T-helper 1 cell treated with Interleukin-12 subunit alpha and Interleukin-12 subunit beta and Interleukin-4 antibody, amounts not matched to agents 30 ng/mL and 1 ng/mL, for 36 hours (primary cell): ENCODE results near the gene TNFAIP8L3. TPM values are rescaled to one million over a fixed set of nuclear protein-coding genes. Genes with fewer than 3 reads are reported as not detected.

Experiments
- intact Hi-C: fragments of 100-400 bp; cut with micrococcal nuclease; formaldehyde crosslinking; loops from one replicate; pipeline ENCODE4 v1.15.1; 2024
- total RNA-seq: library from RNA; stranded (reverse); gene quantifications from 2 replicates; pipeline ENCODE4 v1.2.3, GENCODE V29; 2022

Gene TNFAIP8L3
- total RNA-seq, 1 donor from 2014 or later: 0.17 TPM

GRCh38 chr15:51090753-51091152 is 4.0 kb downstream of the TNFAIP8L3 start:
- intact Hi-C loops: no loop called here

- intact Hi-C loops: no loop called here
Measured at GRCh38 chr15:51089699-51090453, 4.8 kb downstream of the TNFAIP8L3 start.

- intact Hi-C loops: no loop called here
Measured at GRCh38 chr15:51089041-51089440, 5.7 kb downstream of the TNFAIP8L3 start.

GRCh38 chr15:51088585-51088984 is 6.1 kb downstream of the TNFAIP8L3 start:
- intact Hi-C loops: no loop called here

- intact Hi-C loops: no loop called here
Measured at GRCh38 chr15:51087513-51087912, 7.2 kb downstream of the TNFAIP8L3 start.

- intact Hi-C loops: no loop called here
Measured at GRCh38 chr15:51086409-51086808, 8.3 kb downstream of the TNFAIP8L3 start.

GRCh38 chr15:51085764-51086163 is 8.9 kb downstream of the TNFAIP8L3 start:
- intact Hi-C loops: no loop called here

GRCh38 chr15:51083641-51084166 is 11.0 kb downstream of the TNFAIP8L3 start:
- intact Hi-C loops: no loop called here

GRCh38 chr15:51082246-51082645 is 12.5 kb downstream of the TNFAIP8L3 start:
- intact Hi-C loops: no loop called here

- intact Hi-C loops: no loop called here
Measured at GRCh38 chr15:51080286-51080685, 14.4 kb downstream of the TNFAIP8L3 start.

- intact Hi-C loops: no loop called here
Measured at GRCh38 chr15:51079226-51079625, 15.5 kb downstream of the TNFAIP8L3 start.

- intact Hi-C loops: no loop called here
Measured at GRCh38 chr15:51077221-51078153, 17.2 kb downstream of the TNFAIP8L3 start.

- intact Hi-C loops: no loop called here
Measured at GRCh38 chr15:51076524-51077220, 18.0 kb downstream of the TNFAIP8L3 start.

- intact Hi-C loops: no loop called here
Measured at GRCh38 chr15:51075826-51076523, 18.7 kb downstream of the TNFAIP8L3 start.

- intact Hi-C loops: no loop called here
Measured at GRCh38 chr15:51075364-51075763, 19.3 kb downstream of the TNFAIP8L3 start.

GRCh38 chr15:51074926-51075325 is 19.8 kb downstream of the TNFAIP8L3 start:
- intact Hi-C loops: no loop called here

- intact Hi-C loops: no loop called here
Measured at GRCh38 chr15:51071578-51071977, 23.1 kb downstream of the TNFAIP8L3 start.

- intact Hi-C loops: no loop called here
Measured at GRCh38 chr15:51069983-51070382, 24.7 kb downstream of the TNFAIP8L3 start.

- intact Hi-C loops: no loop called here
Measured at GRCh38 chr15:51067510-51067909, 27.2 kb downstream of the TNFAIP8L3 start.

- intact Hi-C loops: no loop called here
Measured at GRCh38 chr15:51065781-51066180, 28.9 kb downstream of the TNFAIP8L3 start.

- intact Hi-C loops: no loop called here
Measured at GRCh38 chr15:51065261-51065660, 29.4 kb downstream of the TNFAIP8L3 start.
